ENCODE measurements around the gene DCDC1.
"Not testable (repeated sequence)": the region's sequence is repeated elsewhere in the genome, so short reads cannot be mapped to it uniquely, and the experiment has no call there.

Gene DCDC1

GRCh38 chr11:30983776-30984441 lies 385.6 kb downstream of the DCDC1 start:
- DNase-seq (ENCODE audit: extremely low read depth, low read depth) = no peak
- TF ChIP-seq CTCF (IDR thresholded peaks at IDR 0.05; ENCODE audit: low read depth, low read length, missing control alignments) = no peak
- H3K4me3 ChIP-seq (replicated peaks; ENCODE audit: low read depth, low read length) = no peak overlapping the region

GRCh38 chr11:30983143-30983542 lies 386.4 kb downstream of the DCDC1 start:
- TF ChIP-seq CTCF (IDR thresholded peaks at IDR 0.05; ENCODE audit: low read depth, low read length, missing control alignments) = no peak

DNA sequence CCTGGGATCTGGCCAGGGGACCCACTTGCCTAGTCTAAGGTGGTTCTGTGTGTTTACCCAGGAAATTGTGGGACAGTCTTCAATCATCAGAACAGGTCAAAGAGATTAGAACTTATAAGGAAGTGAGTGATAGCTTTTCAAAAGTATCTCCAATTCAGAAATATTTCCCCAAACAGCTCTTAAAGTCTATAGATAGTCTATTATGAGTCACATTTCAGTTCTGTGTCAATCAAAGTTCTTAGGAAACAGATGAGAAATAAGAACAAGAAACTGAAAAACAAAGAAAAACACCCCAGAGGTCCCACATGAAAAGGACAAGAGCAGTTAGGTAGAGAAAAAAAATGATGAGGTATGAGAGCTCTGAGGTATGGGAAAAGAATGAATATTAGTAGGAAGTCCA lies 402.0 kb downstream of the DCDC1 start:
- no peak for DNase-seq (ENCODE audit: extremely low read depth, low read depth)
- no peak for TF ChIP-seq CTCF (IDR thresholded peaks at IDR 0.05; ENCODE audit: low read depth, low read length, missing control alignments)
- H3K4me3 ChIP-seq (replicated peaks; ENCODE audit: low read depth, low read length) = no peak overlapping the region

More at GRCh38 chr11:30983143-30983542, 386.4 kb downstream of the DCDC1 start:
- DNase-seq (ENCODE audit: extremely low read depth, low read depth) = no peak
- H3K4me3 ChIP-seq (replicated peaks; ENCODE audit: low read depth, low read length) = no peak overlapping the region

GRCh38 chr11:30960387-30960992 lies 409.0 kb downstream of the DCDC1 start:
- H3K4me3 ChIP-seq (replicated peaks; ENCODE audit: low read depth, low read length) = no peak overlapping the region
- no peak for DNase-seq (ENCODE audit: extremely low read depth, low read depth)
- TF ChIP-seq CTCF (IDR thresholded peaks at IDR 0.05; ENCODE audit: low read depth, low read length, missing control alignments) = no peak

GRCh38 chr11:30956751-30957150 lies 412.8 kb downstream of the DCDC1 start:
- DNase-seq (ENCODE audit: extremely low read depth, low read depth) = no peak
- no peak for TF ChIP-seq CTCF (IDR thresholded peaks at IDR 0.05; ENCODE audit: low read depth, low read length, missing control alignments)
- no peak overlapping the region for H3K4me3 ChIP-seq (replicated peaks; ENCODE audit: low read depth, low read length)

DNA sequence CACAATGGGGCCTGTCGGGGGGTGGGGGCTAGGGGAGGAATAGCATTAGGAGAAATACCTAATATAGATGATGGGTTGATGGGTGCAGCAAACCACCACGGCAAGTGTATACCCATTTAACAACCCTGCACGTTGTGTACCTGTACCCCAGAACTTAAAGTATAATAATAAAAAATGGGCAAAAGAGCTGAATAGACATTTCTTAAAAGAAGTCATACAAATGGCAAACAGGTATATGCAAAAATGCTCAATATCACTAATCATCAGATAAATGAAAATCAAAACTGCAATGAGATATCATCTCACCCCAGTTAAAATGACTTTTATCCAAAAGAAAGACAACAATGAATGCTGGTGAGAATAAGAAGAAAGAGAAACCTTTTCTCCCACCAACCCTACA lies 419.7 kb downstream of the DCDC1 start:
- no peak overlapping the region for H3K4me3 ChIP-seq (replicated peaks; ENCODE audit: low read depth, low read length)
- no peak for TF ChIP-seq CTCF (IDR thresholded peaks at IDR 0.05; ENCODE audit: low read depth, low read length, missing control alignments)
- DNase-seq (ENCODE audit: extremely low read depth, low read depth) = no peak

DNA sequence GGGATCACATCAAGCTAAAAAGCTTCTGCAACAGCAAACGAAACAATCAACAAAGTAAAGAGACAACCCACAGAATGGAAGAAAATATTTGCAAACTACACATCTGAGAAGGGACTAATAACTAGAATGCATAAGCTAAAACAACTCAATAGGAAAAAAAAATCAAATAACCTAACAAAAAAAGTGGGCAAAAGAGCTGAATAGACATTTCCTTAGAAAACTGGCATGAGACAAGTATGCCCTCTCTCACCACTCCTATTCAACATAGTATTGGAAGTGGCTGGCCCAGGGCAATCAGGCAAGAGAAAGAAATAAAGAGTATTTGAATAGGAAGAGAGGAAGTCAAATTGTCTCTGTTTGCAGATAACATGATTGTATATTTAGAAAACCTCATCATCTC lies 421.8 kb downstream of the DCDC1 start:
- H3K4me3 ChIP-seq (replicated peaks; ENCODE audit: low read depth, low read length) = not testable (repeated sequence)

More for the DNA sequence above, 421.8 kb downstream of the DCDC1 start:
- DNase-seq (ENCODE audit: extremely low read depth, low read depth) = not testable (repeated sequence)
